Pancreas (tissue), 10 donors: ENCODE measurements around the gene NDUFA13. TPM values are rescaled to one million over a fixed set of nuclear protein-coding genes. Genes with fewer than 3 reads are reported as not detected.

ENCODE experiments used
- ATAC-seq, 4 donors: fragments of 200-7000 bp; cut with Tn5 transposase; one replicate each; pipeline versions ENCODE4 v1.8.0 to v1.9.1; 2020; ENCODE audit warnings: mild to moderate bottlenecking in 4 of 4, moderate library complexity in 4 of 4
- DNase-seq, 6 donors: peaks; one replicate each; pipeline ENCODE4 v3.0.0-alpha.2; 2020
- FAIRE-seq: peaks from 2 replicates; lab custom pipeline; 2012; peaks lifted over from hg19 to GRCh38; lab: Jason Lieb, UNC
- H3K27ac ChIP-seq, 4 donors: fragments of 200-600 bp; sonication (generic); 1 replicate in 3 of 4; 2 replicates in 1 of 4; pipeline versions ENCODE4 v1.5.0 to v1.8.0; 2020
- H3K27me3 ChIP-seq, 4 donors: fragments of 200-600 bp; one replicate each; pipeline ENCODE4 v1.8.0; 2021
- H3K36me3 ChIP-seq, 3 donors: fragments of 200-600 bp; sonication (generic) in 1 of 3; one replicate each; pipeline versions ENCODE4 v1.5.0 to v1.8.0; 2020 to 2021
- H3K4me1 ChIP-seq, 3 donors: fragments of 200-600 bp; one replicate each; pipeline ENCODE4 v1.8.0; 2021
- H3K4me3 ChIP-seq, 4 donors: fragments of 200-600 bp; sonication (generic) in 2 of 4; one replicate each; pipeline versions ENCODE4 v1.5.0 to v1.8.0; 2020 to 2021
- H3K9me3 ChIP-seq, 4 donors: fragments of 200-600 bp; one replicate each; pipeline ENCODE4 v1.8.0; 2021
- WGBS, 2 donors: extraction: QIAGEN DNeasy Blood & Tissue Kit; methylation state at CpG; one replicate each; pipeline ENCODE4 v1.1.7; 2013; 5-methylcytosine and 5-hydroxymethylcytosine counted together
- intact Hi-C, 3 donors: fragments of 100-400 bp; cut with DNase I; formaldehyde crosslinking; loops; one replicate each; pipeline versions ENCODE4 v1.11.1 to v1.14.2; 2022
- polyA plus RNA-seq, 2 donors: library from polyadenylated mRNA; stranded (reverse); fragments of 200-250 nt; gene quantifications; one replicate each; pipeline ENCODE4 v1.2.3, GENCODE V29; 2013
- total RNA-seq, 6 donors: library from RNA; stranded (reverse); fragmentation: NEBNext Ultra II Directional in 4 of 6; extraction: Animal tissue kit (Norgen Biotek cat#: 25700) in 4 of 6; gene quantifications; one replicate each; pipeline versions ENCODE4 v1.2.1 to v1.2.4, GENCODE V29; 2021 to 2023
- TF ChIP-seq, protein P1 (sequence below), 4 donors: fragments of 200-600 bp; sonication (generic) in 3 of 4; IDR thresholded peaks; one replicate each; pipeline versions ENCODE4 v1.5.0 to v1.8.0; 2021; ENCODE audit warnings: antibody characterized with exemption in 4 of 4
- donor health status: healthy with polysubstance abuse.
- donor health status: DM: no; HTN: no; CAD: no; lungs with moderate emphysema.
- donor health status: DM: no; HTN: no; CAD: no.
- donor health status: control.
- donor health status: control.
- donor health status: Bipolar disorder and iron deficiency.
- donor health status: DM: yes; HTN: yes; CAD: no.
- donor health status: DM: no; HTN: no; CAD: no.
- donor health status: DM: no; HTN: no; CAD: no.
- donor health status: DM: yes; HTN: yes; CAD: no.

NDUFA13 gene
- total and polyA plus RNA-seq, 8 donors: 87.9 to 178 (median 133) TPM

DNA sequence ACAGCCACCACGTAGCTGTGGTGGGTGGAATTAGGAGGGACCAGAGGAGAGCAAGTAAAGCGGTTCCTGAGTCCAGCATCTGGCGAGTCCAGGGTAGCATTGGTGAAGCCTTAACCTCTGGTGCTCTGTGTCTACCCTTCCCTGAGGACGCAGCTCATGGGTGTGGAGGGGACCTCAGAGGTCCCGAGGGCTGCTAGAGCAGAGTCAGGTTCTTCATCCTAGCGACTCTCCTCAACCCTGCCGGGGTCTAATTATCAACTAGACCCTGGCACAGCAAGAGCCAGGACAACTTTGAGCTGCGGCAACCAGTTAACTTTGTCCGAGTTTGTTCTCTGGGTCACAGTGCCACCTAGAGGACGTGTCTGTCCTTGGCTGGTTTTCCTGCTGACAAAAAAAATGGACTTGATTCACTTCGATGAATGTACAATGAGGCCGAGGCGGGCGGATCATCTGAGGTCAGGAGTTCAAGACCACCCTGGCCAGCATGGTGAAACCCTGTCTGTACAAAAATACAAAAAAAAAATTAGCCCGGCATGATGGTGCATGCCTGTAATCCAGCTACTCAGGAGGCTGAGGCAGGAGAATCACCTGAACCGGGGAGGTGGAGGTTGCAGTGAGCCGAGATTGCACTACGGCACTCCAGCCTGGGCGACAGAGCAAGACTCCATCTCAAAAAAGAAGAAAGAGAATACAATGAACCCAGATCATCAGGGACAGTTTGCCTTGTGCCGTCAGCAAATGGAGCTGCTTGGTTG lies 25.6 kb upstream of the NDUFA13 start:
- TF ChIP-seq, protein P1, sequence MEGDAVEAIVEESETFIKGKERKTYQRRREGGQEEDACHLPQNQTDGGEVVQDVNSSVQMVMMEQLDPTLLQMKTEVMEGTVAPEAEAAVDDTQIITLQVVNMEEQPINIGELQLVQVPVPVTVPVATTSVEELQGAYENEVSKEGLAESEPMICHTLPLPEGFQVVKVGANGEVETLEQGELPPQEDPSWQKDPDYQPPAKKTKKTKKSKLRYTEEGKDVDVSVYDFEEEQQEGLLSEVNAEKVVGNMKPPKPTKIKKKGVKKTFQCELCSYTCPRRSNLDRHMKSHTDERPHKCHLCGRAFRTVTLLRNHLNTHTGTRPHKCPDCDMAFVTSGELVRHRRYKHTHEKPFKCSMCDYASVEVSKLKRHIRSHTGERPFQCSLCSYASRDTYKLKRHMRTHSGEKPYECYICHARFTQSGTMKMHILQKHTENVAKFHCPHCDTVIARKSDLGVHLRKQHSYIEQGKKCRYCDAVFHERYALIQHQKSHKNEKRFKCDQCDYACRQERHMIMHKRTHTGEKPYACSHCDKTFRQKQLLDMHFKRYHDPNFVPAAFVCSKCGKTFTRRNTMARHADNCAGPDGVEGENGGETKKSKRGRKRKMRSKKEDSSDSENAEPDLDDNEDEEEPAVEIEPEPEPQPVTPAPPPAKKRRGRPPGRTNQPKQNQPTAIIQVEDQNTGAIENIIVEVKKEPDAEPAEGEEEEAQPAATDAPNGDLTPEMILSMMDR (IDR thresholded peaks at IDR 0.05): peak; percentile 59 to 88 (median 80)
- H3K4me3 ChIP-seq: no peak overlapping the region
- ATAC-seq (peak; percentile 62 to 83 (median 76)), FAIRE-seq (peak; percentile 64), DNase-seq (peak; percentile 70 to 88 (median 76))
- 21 to 24% methylated on average over 20 of the region's 20 CpGs for WGBS, 2 donors
- H3K27ac ChIP-seq: peak overlapping the region; percentile 59 to 73 (median 68)
- H3K27me3 ChIP-seq: no peaks in the 10 kb centered on the region
- intact Hi-C loops: loop anchor here in 1 of 3 donors (5.0 kb wide), 1 partner anchor 133 kb away; no protein-coding TSS in a partner anchor
- no peaks in the 10 kb centered on the region for H3K9me3 ChIP-seq
- H3K4me1 ChIP-seq: peaks cover 20 to 34% (median 31%) of the 10 kb centered on the region in 3 donors
- H3K36me3 ChIP-seq: peaks cover 0 to 10% (median 10%) of the 10 kb centered on the region in 3 donors

DNA sequence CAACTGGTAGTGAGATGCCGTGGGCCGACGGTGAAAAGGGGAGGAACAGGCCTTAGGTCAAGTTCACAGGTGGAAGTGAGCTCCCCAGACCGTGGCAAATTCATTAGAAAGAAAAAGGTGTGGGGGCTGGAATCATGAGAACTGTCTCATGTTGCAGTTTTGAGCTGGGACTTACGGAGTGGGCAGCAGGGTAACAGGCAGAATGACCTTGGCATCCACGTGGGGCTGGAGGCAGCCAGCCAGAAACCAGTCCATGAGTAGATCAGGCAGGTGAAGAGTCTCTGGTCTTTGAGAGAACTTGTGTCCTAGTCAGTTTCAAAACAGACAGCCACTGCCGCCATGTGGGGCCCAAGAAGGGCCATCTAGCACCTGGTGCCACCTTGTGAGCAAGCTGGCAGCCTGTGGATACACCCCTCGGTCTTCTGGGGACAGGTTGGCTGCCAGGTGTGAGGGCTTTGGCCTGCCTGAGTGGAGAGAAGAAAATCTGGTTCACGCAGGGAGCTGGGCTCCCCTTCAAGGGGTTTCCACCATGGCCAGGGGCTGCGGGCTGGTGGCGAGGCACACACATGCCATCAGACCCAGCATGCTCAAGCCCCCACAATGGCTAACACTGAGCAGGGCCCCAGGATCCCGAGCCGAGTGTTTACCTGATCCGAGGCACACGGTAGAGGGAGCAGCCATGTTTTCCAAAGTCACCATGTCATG lies 24.6 kb upstream of the NDUFA13 start:
- Histone ChIP-seq H3K9me3 (no peaks in the 10 kb centered on the region), H3K4me1 (peaks cover 20 to 34% (median 31%) of the 10 kb centered on the region in 3 donors), H3K4me3 (no peak overlapping the region), H3K36me3 (peaks cover 0 to 18% (median 10%) of the 10 kb centered on the region in 3 donors), H3K27ac (no peak overlapping the region), H3K27me3 (no peaks in the 10 kb centered on the region)
- TF ChIP-seq, protein P1 (IDR thresholded peaks at IDR 0.05): no peak
- ATAC-seq (no peak), DNase-seq (peak in 1 of 6 donors; percentile 55), FAIRE-seq (no peak)
- intact Hi-C loops: loop anchor here in 1 of 3 donors (5.0 kb wide), 1 partner anchor 134 kb away; no protein-coding TSS in a partner anchor
- 68% methylated on average over 15 of the region's 15 CpGs for WGBS, 2 donors

DNA sequence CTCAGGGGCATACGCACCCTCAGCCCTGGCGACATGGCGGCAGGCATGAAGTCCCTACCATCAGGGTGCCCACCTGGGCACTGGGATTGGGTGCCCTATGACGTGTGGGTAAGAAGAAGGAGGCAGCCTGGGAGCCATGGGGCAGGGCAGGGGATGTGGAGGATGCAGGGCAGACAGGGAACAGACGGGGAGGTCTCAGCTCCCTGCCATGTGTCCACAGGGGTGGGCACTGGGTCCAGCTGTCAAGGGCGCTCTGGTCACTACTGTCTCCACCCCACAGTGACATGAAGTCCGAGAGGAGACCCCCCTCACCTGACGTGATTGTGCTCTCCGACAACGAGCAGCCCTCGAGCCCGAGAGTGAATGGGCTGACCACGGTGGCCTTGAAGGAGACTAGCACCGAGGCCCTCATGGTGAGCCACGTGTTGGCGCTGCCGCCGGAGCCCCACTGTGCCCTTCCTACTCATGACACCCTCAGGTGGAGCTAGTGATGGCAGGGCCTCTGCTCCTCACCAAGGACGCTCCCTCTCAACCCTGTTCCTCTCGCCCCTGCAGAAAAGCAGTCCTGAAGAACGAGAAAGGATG lies 23.9 kb upstream of the NDUFA13 start:
- Histone ChIP-seq H3K4me3 (no peak overlapping the region), H3K36me3 (peaks cover 0 to 22% (median 13%) of the 10 kb centered on the region in 3 donors), H3K9me3 (no peaks in the 10 kb centered on the region), H3K4me1 (peaks cover 16 to 30% (median 28%) of the 10 kb centered on the region in 3 donors), H3K27ac (no peak overlapping the region), H3K27me3 (no peaks in the 10 kb centered on the region)
- FAIRE-seq (no peak), DNase-seq (peak in 1 of 6 donors; percentile 67), ATAC-seq (no peak)
- TF ChIP-seq, protein P1 (IDR thresholded peaks at IDR 0.05): no peak
- intact Hi-C loops: loop anchor here in 1 of 3 donors (5.0 kb wide), 1 partner anchor 135 kb away; no protein-coding TSS in a partner anchor
- WGBS, 2 donors: 86 to 88% methylated on average over 21 of the region's 21 CpGs

DNA sequence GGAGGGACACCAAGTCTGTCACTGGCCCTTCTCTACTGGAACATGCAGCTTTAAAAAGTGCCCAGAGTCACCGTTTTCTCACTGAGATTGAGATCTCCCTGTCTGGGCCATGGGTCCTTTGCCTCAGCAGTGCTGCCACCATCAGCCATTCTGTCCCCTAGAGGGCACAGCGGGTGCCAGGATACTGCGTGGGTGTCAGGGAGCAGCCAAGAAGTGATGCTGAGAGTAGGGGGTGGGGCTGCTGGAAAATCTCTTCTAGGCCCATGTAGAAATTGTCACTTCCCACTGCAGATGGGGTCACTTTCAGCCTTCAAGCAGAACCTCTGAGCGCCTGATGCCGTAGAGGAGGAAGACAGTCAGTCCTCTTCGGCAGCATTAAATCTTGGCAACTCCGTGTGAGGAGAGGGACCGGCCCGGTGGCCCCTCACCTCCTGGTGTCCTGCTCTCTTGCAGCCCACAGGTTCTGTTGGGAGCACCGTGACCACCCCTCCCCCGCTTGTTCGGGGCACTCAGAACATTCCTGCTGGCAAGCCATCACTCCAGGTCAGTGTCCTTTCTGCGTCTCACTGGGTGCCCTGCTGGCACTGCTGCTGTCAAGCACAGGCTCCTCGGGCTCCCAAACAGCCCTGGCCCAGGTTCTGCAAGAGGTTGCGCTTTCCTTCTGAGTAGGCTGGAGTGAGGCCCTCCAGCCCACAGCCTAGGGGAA lies 22.0 kb upstream of the NDUFA13 start:
- TF ChIP-seq, protein P1 (IDR thresholded peaks at IDR 0.05): no peak
- Histone ChIP-seq H3K27me3 (no peaks in the 10 kb centered on the region), H3K4me3 (no peak overlapping the region), H3K36me3 (peaks cover 7 to 23% (median 18%) of the 10 kb centered on the region in 3 donors), H3K27ac (no peak overlapping the region), H3K9me3 (no peaks in the 10 kb centered on the region), H3K4me1 (peaks cover under 1 to 12% (median 11%) of the 10 kb centered on the region in 3 donors)
- 87% methylated on average over 14 to 15 of the region's 15 CpGs for WGBS, 2 donors
- peak in 1 of 6 donors; percentile 52 for DNase-seq
- intact Hi-C loops: loop anchor here in 1 of 3 donors (5.0 kb wide), 1 partner anchor 137 kb away; no protein-coding TSS in a partner anchor
- FAIRE-seq: no peak
- ATAC-seq: no peak
